ENCODE data around the gene MCM3.
A peak's percentile ranks its signal among the peaks of the same experiment; 100 is the strongest.

Gene MCM3

DNA sequence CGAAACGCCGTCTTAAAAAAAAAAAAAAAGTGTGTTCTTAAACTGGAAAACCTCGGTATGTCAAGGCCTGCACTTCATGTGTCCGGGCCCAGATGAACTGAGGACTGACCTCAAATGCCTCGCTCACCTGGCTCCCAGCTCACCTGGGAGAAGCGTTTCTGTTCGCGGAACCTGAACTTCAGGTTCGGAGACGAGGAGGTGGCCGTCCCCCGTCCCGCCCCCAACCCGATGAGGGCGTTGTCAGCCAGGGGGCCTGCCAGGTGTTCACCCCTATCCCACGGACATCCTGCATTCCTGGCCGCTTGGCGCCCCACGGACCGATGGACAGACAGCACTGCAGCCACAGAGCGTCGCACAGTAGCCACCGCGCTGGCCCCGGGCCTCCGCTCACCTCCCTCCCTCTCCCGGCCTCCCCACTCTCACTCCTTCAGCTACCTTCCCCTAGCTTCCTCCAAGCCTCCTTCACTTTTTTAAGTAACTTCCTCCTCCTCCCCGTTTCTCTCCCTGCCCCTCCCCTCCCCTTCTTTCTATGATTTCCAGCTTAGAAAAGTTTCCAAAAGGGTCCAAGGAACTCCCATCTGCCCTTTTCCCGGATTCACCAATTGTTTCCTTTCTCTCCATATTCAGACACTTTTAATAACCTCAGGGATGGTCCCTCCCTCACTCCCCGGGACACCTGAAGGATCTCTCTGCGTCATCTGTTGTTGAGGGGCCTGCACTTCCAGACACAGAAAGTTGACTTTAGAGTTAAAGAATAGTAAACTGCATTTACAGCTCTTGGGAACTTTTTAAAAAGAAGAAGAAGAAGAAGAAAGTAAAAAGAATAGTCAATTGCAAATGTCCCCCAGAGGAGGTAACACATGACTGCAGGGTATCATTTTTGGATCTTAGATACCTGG is 22.7 kb upstream of the MCM3 start:
- DNase-seq = no peak
- intact Hi-C loops (cut with DNase I; ENCODE audit: low total_unique reads) = no loop called here
- H3K4me1 ChIP-seq = peaks cover 0 to 23% (median 4%) of the 10 kb centered on the region in 4 donors
- no peaks in the 10 kb centered on the region for H3K36me3 ChIP-seq
- no peak overlapping the region for H3K4me3 ChIP-seq
- no peaks in the 10 kb centered on the region for H3K27me3 ChIP-seq
- H3K9me3 ChIP-seq = no peaks in the 10 kb centered on the region
- TF ChIP-seq, protein P1, sequence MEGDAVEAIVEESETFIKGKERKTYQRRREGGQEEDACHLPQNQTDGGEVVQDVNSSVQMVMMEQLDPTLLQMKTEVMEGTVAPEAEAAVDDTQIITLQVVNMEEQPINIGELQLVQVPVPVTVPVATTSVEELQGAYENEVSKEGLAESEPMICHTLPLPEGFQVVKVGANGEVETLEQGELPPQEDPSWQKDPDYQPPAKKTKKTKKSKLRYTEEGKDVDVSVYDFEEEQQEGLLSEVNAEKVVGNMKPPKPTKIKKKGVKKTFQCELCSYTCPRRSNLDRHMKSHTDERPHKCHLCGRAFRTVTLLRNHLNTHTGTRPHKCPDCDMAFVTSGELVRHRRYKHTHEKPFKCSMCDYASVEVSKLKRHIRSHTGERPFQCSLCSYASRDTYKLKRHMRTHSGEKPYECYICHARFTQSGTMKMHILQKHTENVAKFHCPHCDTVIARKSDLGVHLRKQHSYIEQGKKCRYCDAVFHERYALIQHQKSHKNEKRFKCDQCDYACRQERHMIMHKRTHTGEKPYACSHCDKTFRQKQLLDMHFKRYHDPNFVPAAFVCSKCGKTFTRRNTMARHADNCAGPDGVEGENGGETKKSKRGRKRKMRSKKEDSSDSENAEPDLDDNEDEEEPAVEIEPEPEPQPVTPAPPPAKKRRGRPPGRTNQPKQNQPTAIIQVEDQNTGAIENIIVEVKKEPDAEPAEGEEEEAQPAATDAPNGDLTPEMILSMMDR (IDR thresholded peaks at IDR 0.05) = no peak
- H3K27ac ChIP-seq = no peak overlapping the region

GRCh38 chr6:52305948-52306767 is 21.6 kb upstream of the MCM3 start:
- DNase-seq = no peak
- intact Hi-C loops (cut with DNase I; ENCODE audit: low total_unique reads) = no loop called here

DNA sequence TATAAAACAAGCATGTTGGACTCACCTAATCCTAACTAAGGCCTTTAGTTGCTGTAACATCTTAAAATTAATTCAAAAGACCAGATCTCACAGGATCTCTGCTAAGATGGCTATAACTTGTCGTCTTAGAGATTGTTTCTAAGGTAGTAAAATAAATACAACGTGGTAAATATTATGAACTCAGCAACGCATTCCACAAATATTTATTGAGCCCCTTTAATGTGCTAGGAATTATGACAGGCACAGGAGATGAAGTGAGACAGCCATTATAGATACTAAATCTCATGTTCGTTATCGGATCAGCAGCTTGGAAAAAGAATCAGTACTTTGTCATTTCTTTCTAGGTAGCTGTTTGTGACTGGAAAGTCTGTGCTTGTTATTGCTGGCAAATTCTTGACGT is 20.9 kb upstream of the MCM3 start:
- Histone ChIP-seq H3K27me3 (no peaks in the 10 kb centered on the region), H3K4me3 (no peak overlapping the region), H3K27ac (peak overlapping the region; percentile 40 to 48), H3K4me1 (peaks cover 0 to 23% (median 4%) of the 10 kb centered on the region in 4 donors), H3K9me3 (no peaks in the 10 kb centered on the region), H3K36me3 (no peaks in the 10 kb centered on the region)
- intact Hi-C loops (cut with DNase I; ENCODE audit: low total_unique reads) = no loop called here
- no peak for DNase-seq
- TF ChIP-seq, protein P1 (IDR thresholded peaks at IDR 0.05) = no peak

More at GRCh38 chr6:52305948-52306767, 21.6 kb upstream of the MCM3 start:
- TF ChIP-seq, protein P1 (IDR thresholded peaks at IDR 0.05) = no peak
- H3K27ac ChIP-seq = no peak overlapping the region
- H3K27me3 ChIP-seq = no peaks in the 10 kb centered on the region
- no peaks in the 10 kb centered on the region for H3K9me3 ChIP-seq
- H3K4me1 ChIP-seq = peaks cover 0 to 23% (median 4%) of the 10 kb centered on the region in 4 donors
- H3K4me3 ChIP-seq = no peak overlapping the region
- no peaks in the 10 kb centered on the region for H3K36me3 ChIP-seq

- TF ChIP-seq, protein P1 (IDR thresholded peaks at IDR 0.05) = no peak
- Histone ChIP-seq H3K4me1 (peaks cover 0 to 23% (median 4%) of the 10 kb centered on the region in 4 donors), H3K27me3 (no peaks in the 10 kb centered on the region), H3K36me3 (no peaks in the 10 kb centered on the region), H3K27ac (peak overlapping the region; percentile 40 to 48), H3K9me3 (no peaks in the 10 kb centered on the region), H3K4me3 (peak overlapping the region in 1 of 2 donors; percentile 2)
- intact Hi-C loops (cut with DNase I; ENCODE audit: low total_unique reads) = no loop called here
- no peak for DNase-seq
Measured at GRCh38 chr6:52304983-52305390, 20.4 kb upstream of the MCM3 start.

DNA sequence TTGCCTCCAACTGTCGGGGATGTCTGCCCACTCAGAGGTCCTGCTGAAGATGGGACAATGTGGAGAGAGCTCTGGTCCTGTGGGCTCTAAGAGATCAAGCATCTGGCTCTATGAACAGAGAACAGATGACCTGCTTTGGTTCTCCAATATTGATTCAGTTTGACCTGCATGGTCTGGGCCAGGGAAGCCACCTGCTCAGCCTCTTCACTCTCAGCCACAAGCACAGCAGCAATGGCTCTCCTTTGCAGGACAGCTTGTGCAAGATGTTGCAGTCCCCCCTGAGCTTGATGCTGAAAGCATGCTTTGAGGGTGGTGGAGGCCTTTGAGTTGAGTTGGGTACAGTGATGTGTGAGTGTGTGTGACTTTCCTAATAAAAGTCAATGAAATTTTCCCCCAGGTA is 18.6 kb upstream of the MCM3 start:
- H3K9me3 ChIP-seq = no peaks in the 10 kb centered on the region
- no peak for DNase-seq
- TF ChIP-seq, protein P1 (IDR thresholded peaks at IDR 0.05) = no peak
- H3K27me3 ChIP-seq = no peaks in the 10 kb centered on the region
- peaks cover 0 to 23% (median 4%) of the 10 kb centered on the region in 4 donors for H3K4me1 ChIP-seq
- H3K4me3 ChIP-seq = no peak overlapping the region
- H3K36me3 ChIP-seq = no peaks in the 10 kb centered on the region
- intact Hi-C loops (cut with DNase I; ENCODE audit: low total_unique reads) = no loop called here
- no peak overlapping the region for H3K27ac ChIP-seq

All from tibial artery (tissue), 4 donors.